WTC11 (cell line): Measurements from ENCODE around the gene LY6G5B.

Source experiments
- CBFB ChIP-seq: sonication (generic); formaldehyde crosslinking; IDR thresholded peaks from 2 replicates; pipeline ENCODE4 v1.8.1; 2022; ENCODE audit warnings: mild to moderate bottlenecking, low read depth, missing genetic modification reagents
- CREB1 ChIP-seq: sonication (generic); formaldehyde crosslinking; IDR thresholded peaks from 2 replicates; pipeline ENCODE4 v1.8.0; 2023; ENCODE audit warnings: mild to moderate bottlenecking, missing genetic modification reagents
- CTCF ChIP-seq: fragments of 200-600 bp; IDR thresholded peaks from 2 replicates; pipeline ENCODE4 v1.8.0; 2022; ENCODE audit warnings: antibody characterized with exemption
- ZBTB43 ChIP-seq: sonication (generic); formaldehyde crosslinking; IDR thresholded peaks from 2 replicates; pipeline ENCODE4 v1.8.1; 2023; ENCODE audit warnings: mild to moderate bottlenecking, missing genetic modification reagents
- TF ChIP-seq, protein P1 (sequence below): sonication (generic); formaldehyde crosslinking; IDR thresholded peaks from 2 replicates; pipeline ENCODE4 v1.8.0; 2023; ENCODE audit warnings: mild to moderate bottlenecking, missing genetic modification reagents

DNA sequence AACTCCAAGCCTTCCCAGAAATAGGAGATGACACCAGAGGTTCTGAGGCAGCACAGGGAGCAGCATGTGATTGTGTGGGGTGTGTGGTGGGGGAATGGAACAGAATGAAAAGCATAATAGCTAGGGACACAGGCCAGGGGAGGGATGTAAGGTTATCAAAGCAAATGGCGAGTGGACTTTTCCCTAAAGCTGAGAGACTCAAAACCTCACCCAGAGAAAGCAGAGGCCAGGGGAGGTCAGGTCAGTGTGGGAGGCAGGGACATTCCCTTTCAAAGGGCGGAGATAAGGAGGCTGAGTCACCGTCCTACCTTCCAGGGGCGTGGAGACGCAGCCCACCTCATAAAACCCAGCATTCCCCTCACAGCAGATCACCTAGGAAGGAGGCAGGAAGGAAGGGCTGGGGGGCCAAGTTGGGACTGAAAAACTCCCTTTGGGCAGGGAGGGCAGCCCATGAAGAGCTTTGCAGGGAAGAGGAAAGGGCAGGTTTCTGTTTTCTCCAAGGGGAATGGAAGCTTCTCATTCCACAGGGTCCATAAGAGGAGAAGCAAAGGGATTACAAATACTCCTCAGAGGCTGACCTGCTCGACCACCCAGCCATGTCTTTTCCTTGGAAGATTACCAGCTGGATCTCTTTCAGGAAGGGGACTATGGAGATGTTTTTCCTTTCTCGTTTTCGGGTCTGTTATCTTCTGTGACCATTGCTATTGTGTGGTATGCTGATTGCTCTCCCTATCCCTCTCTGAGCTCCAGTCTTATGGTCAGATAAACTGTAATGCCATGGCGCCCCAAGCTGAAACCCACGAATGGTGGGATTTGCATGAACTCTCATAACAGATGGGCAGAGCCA lies 20.7 kb downstream of the LY6G5B start:
- no peak for TF ChIP-seq CTCF
- no peak for TF ChIP-seq CREB1
- TF ChIP-seq, protein P1, sequence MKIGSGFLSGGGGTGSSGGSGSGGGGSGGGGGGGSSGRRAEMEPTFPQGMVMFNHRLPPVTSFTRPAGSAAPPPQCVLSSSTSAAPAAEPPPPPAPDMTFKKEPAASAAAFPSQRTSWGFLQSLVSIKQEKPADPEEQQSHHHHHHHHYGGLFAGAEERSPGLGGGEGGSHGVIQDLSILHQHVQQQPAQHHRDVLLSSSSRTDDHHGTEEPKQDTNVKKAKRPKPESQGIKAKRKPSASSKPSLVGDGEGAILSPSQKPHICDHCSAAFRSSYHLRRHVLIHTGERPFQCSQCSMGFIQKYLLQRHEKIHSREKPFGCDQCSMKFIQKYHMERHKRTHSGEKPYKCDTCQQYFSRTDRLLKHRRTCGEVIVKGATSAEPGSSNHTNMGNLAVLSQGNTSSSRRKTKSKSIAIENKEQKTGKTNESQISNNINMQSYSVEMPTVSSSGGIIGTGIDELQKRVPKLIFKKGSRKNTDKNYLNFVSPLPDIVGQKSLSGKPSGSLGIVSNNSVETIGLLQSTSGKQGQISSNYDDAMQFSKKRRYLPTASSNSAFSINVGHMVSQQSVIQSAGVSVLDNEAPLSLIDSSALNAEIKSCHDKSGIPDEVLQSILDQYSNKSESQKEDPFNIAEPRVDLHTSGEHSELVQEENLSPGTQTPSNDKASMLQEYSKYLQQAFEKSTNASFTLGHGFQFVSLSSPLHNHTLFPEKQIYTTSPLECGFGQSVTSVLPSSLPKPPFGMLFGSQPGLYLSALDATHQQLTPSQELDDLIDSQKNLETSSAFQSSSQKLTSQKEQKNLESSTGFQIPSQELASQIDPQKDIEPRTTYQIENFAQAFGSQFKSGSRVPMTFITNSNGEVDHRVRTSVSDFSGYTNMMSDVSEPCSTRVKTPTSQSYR (CRISPR knock-in tag), result no peak
- no peak for TF ChIP-seq ZBTB43 (CRISPR knock-in tag)
- TF ChIP-seq CBFB, result no peak
